ENCODE measurements around the gene RAMACL. TPM values are rescaled to one million over a fixed set of nuclear protein-coding genes. Genes with fewer than 3 reads are reported as not detected.

Gene RAMACL
- total and polyA plus RNA-seq, 2 of the 13 experiments (the other 11 are each of a cell fraction or from before 2014, with no cell fraction given): 0.09 to 0.29 TPM

GRCh38 chr6:166583230-166583965 lies 3.1 kb downstream of the RAMACL start (continued):
- no peak for TF ChIP-seq HDAC6 (IDR thresholded peaks at IDR 0.05; ENCODE audit: low read depth, low read length)

- Histone ChIP-seq H3K79me2 (ENCODE audit: insufficient read depth, low read length) (no peaks in the 10 kb centered on the region), H3K4me2 (ENCODE audit: low read depth, low read length) (no peak overlapping the region), H3K9ac (ENCODE audit: insufficient read depth, low read depth, low read length) (no peak overlapping the region), H3K27me3 (ENCODE audit: control insufficient read depth in 1 of 2, insufficient read depth in 2 of 2, low read length in 2 of 2) (peaks cover 2 to 36% of the 10 kb centered on the region in 2 experiments; a peak in 4 of 5 replicates), H3K27ac (ENCODE audit: extremely low read length, insufficient read depth, low read length) (no peak overlapping the region), H3K9me3 (ENCODE audit: low read length) (no peaks in the 10 kb centered on the region), H3K4me3 (replicated peaks in 1 of 3; ENCODE audit: insufficient read depth in 1 of 3, low read depth in 2 of 3, low read length in 3 of 3) (no peak overlapping the region), H3K36me3 (replicated peaks in 1 of 2; ENCODE audit: control insufficient read depth in 1 of 2, insufficient read depth in 2 of 2, low read length in 2 of 2) (no peaks in the 10 kb centered on the region), H4K20me1 (ENCODE audit: insufficient read depth, low read length) (no peaks in the 10 kb centered on the region), H2AFZ (ENCODE audit: low read length) (no peak overlapping the region), H3K4me1 (ENCODE audit: insufficient read depth, low read length) (no peaks in the 10 kb centered on the region)
- ChIA-PET POLR2A (no interaction called here), CTCF (ENCODE audit: low intra/inter-chr PET ratio, low total read pairs) (no interaction called here)
- BruUV-seq (replicated peaks): no TSS peak
- no peak for DNase-seq (ENCODE audit: low spot score)
- ATAC-seq: no peak
- 37% methylated on average over 6 of the region's 6 CpGs for WGBS (ENCODE audit: low lambda C conversion rate)
- intact Hi-C loops (cut with micrococcal nuclease; ENCODE audit: unreplicated experiment) (no loop called here), in situ Hi-C loops (cut with HindIII; ENCODE audit: extremely low pct_ligation_motif_present, low pct_unique_long_range_greater_than_20kb) (no loop called here)
- no peak for FAIRE-seq
- TF ChIP-seq PLSCR1 (CRISPR knock-in tag; IDR thresholded peaks at IDR 0.05; ENCODE audit: borderline replicate concordance): no peak
- no peak for TF ChIP-seq ZNF687 (CRISPR knock-in tag; IDR thresholded peaks at IDR 0.05)
- no peak for TF ChIP-seq CEBPZ (IDR thresholded peaks at IDR 0.05; ENCODE audit: low read length)
- no peak for TF ChIP-seq SMAD1 (CRISPR knock-in tag; IDR thresholded peaks at IDR 0.05; ENCODE audit: borderline replicate concordance, low read depth)
- TF ChIP-seq ZNF3 (CRISPR knock-in tag; IDR thresholded peaks at IDR 0.05): no peak
- TF ChIP-seq FOXO1 (CRISPR knock-in tag; IDR thresholded peaks at IDR 0.05): no peak
- no peak for TF ChIP-seq ZNF644 (CRISPR knock-in tag; IDR thresholded peaks at IDR 0.05; ENCODE audit: low read depth)
- TF ChIP-seq ZNF775 (CRISPR knock-in tag; IDR thresholded peaks at IDR 0.05; ENCODE audit: borderline replicate concordance): no peak
- TF ChIP-seq ZFP41 (CRISPR knock-in tag; IDR thresholded peaks at IDR 0.05; ENCODE audit: borderline replicate concordance): no peak
- TF ChIP-seq ZNF276 (CRISPR knock-in tag; IDR thresholded peaks at IDR 0.05; ENCODE audit: low read depth): no peak
These were observed 4.2 kb downstream of the RAMACL start for GRCh38 chr6:166582258-166582657.

Data from HepG2 (cell line).